Loucy (cell line): ENCODE measurements around the gene FARSA.

ENCODE experiments used
- H2AFZ ChIP-seq: fragments of 200-600 bp; sonication (generic); 2 replicates; pipeline ENCODE4 v1.6.0; 2016; ENCODE audit warnings: antibody characterized with exemption, mild to moderate bottlenecking, low read length, moderate library complexity
- H3F3A ChIP-seq: fragments of 200-600 bp; 2 replicates; pipeline ENCODE4 v1.6.0; 2016; ENCODE audit warnings: antibody characterized with exemption, low read depth, mild to moderate bottlenecking
- H3K27me3 ChIP-seq: fragments of 200-600 bp; sonication (generic); 2 replicates; pipeline ENCODE4 v1.6.1; 2014; ENCODE audit warnings: low read length, mild to moderate bottlenecking; ENCODE audit not compliant: insufficient read depth, poor library complexity, severe bottlenecking
- H3K36me3 ChIP-seq: fragments of 200-600 bp; sonication (generic); 2 replicates; pipeline ENCODE4 v1.6.1; 2016; ENCODE audit warnings: low read length; ENCODE audit not compliant: insufficient read depth
- H3K4me1 ChIP-seq: fragments of 200-600 bp; sonication (generic); 2 replicates; pipeline ENCODE4 v1.5.1; 2014; ENCODE audit warnings: low read length, mild to moderate bottlenecking; ENCODE audit not compliant: insufficient read depth, poor library complexity, severe bottlenecking
- H3K4me2 ChIP-seq: fragments of 200-600 bp; sonication (generic); 2 replicates; pipeline ENCODE4 v1.6.0; 2014; ENCODE audit warnings: antibody characterized with exemption, low read length, low read depth, mild to moderate bottlenecking; ENCODE audit not compliant: poor library complexity, severe bottlenecking
- H3K4me3 ChIP-seq: fragments of 200-600 bp; sonication (generic); 2 replicates; pipeline ENCODE4 v1.5.1; 2014; ENCODE audit warnings: low read length, mild to moderate bottlenecking, mixed read lengths; ENCODE audit not compliant: poor library complexity, severe bottlenecking
- H3K79me2 ChIP-seq: fragments of 200-600 bp; sonication (generic); 2 replicates; pipeline ENCODE4 v1.6.1; 2014; ENCODE audit warnings: low read length; ENCODE audit not compliant: insufficient read depth
- H3K9ac ChIP-seq: fragments of 200-600 bp; sonication (generic); 2 replicates; pipeline ENCODE4 v1.6.0; 2014; ENCODE audit warnings: mild to moderate bottlenecking, low read depth, low read length, moderate library complexity; ENCODE audit not compliant: poor library complexity, severe bottlenecking
- H3K9me2 ChIP-seq: fragments of 200-600 bp; sonication (generic); replicated peaks from 2 replicates; pipeline ENCODE4 v1.6.1; 2016; ENCODE audit warnings: low read depth, low read length, mixed read lengths
- H3K9me3 ChIP-seq: fragments of 200-600 bp; sonication (generic); 2 replicates; pipeline ENCODE4 v1.6.1; 2014; ENCODE audit warnings: mild to moderate bottlenecking, antibody characterized with exemption, low read length, low read depth; ENCODE audit not compliant: insufficient read depth
- H4K20me1 ChIP-seq: fragments of 200-600 bp; sonication (generic); 2 replicates; pipeline ENCODE4 v1.6.0; 2014; ENCODE audit warnings: antibody characterized with exemption, low read length, mild to moderate bottlenecking; ENCODE audit not compliant: insufficient read depth, poor library complexity, severe bottlenecking
- CTCF ChIP-seq: fragments of 200-600 bp; sonication (generic); conservative IDR thresholded peaks from 2 replicates; pipeline ENCODE4 v1.5.1; 2014; ENCODE audit warnings: mild to moderate bottlenecking, antibody characterized with exemption, low read length
- EZH2phosphoT487 ChIP-seq: fragments of 200-600 bp; IDR thresholded peaks from 2 replicates; pipeline ENCODE4 v1.6.1; 2018; ENCODE audit warnings: antibody characterized with exemption, mild to moderate bottlenecking, moderate library complexity, borderline replicate concordance

The FARSA gene

DNA sequence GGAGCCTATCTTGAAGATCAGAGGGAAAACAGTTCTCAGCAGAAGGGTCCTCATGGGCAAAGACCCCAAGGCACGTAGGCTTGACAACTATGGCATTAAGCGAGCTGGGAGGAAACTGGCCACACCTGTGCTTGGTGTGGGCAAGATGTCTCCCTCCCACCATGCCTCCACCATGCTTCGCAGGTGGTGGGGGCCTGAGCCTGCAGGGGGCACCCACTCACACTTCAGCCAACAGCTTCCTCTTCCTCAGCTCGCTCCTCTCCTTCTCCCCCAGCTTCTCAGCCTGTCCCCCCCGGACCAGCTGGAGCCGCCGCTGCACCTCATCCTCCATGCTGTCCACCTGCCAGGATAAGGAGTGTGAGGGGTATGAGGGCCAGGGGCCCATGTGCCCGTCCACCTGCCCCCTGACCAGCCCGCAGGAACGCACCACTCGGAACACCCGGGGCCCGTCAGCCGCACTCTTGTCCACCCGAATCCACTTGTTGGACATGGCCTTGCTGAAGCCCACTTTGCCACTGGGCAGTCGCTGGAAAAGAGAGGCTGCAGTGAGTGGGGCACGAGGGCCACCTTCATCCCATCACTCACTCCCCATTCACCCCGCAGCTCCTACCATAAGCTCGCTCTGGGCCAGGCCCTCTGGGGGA lies 3.4 kb downstream of the FARSA start:
- H3K9me3 ChIP-seq = no peaks in the 10 kb centered on the region
- H3K4me3 ChIP-seq = peak overlapping the region; percentile 95
- H3F3A ChIP-seq = no peaks in the 10 kb centered on the region
- no peak overlapping the region for H2AFZ ChIP-seq
- TF ChIP-seq CTCF (peak; percentile 34), EZH2phosphoT487 (no peak)
- H3K79me2 ChIP-seq = peaks cover 73% of the 10 kb centered on the region
- H3K9me2 ChIP-seq = no peaks in the 10 kb centered on the region
- H4K20me1 ChIP-seq = peaks cover 25% of the 10 kb centered on the region
- H3K36me3 ChIP-seq = peaks cover 32% of the 10 kb centered on the region; the same call in 1 of the 2 replicates
- H3K9ac ChIP-seq = peak overlapping the region; percentile 96
- H3K27me3 ChIP-seq = peaks cover 4% of the 10 kb centered on the region
- H3K4me2 ChIP-seq = peak overlapping the region; percentile 99
- H3K4me1 ChIP-seq = peaks cover 30% of the 10 kb centered on the region

- Histone ChIP-seq H3K9me2 (no peaks in the 10 kb centered on the region), H3F3A (no peaks in the 10 kb centered on the region; the same call in 1 of the 2 replicates), H2AFZ (no peak overlapping the region), H4K20me1 (no peaks in the 10 kb centered on the region), H3K4me3 (no peak overlapping the region), H3K4me1 (no peaks in the 10 kb centered on the region), H3K9me3 (no peaks in the 10 kb centered on the region), H3K27me3 (no peaks in the 10 kb centered on the region), H3K36me3 (peaks cover 58% of the 10 kb centered on the region; the same call in 1 of the 2 replicates), H3K9ac (no peak overlapping the region), H3K4me2 (no peak overlapping the region), H3K79me2 (peaks cover 24% of the 10 kb centered on the region)
- TF ChIP-seq CTCF (no peak), EZH2phosphoT487 (no peak)
Measured at GRCh38 chr19:12924621-12925310, 8.7 kb downstream of the FARSA start.

GRCh38 chr19:12922959-12923358 lies 10.6 kb downstream of the FARSA start:
- Histone ChIP-seq H3K4me1 (peaks cover 9% of the 10 kb centered on the region), H2AFZ (no peak overlapping the region), H3K9ac (no peak overlapping the region), H3K9me3 (no peaks in the 10 kb centered on the region), H3K4me2 (no peak overlapping the region), H3K4me3 (no peak overlapping the region), H3K79me2 (peaks cover 13% of the 10 kb centered on the region; the same call in 1 of the 2 replicates), H3K9me2 (no peaks in the 10 kb centered on the region), H3K36me3 (peaks cover 44% of the 10 kb centered on the region; the same call in 1 of the 2 replicates), H3K27me3 (no peaks in the 10 kb centered on the region), H4K20me1 (no peaks in the 10 kb centered on the region), H3F3A (no peaks in the 10 kb centered on the region; the same call in 1 of the 2 replicates)
- TF ChIP-seq EZH2phosphoT487 (no peak), CTCF (no peak)
